PC-3 (cell line): ENCODE measurements around the gene MTHFR. TPM values are rescaled to one million over a fixed set of nuclear protein-coding genes. Genes with fewer than 3 reads are reported as not detected.
A peak's percentile ranks its signal among the peaks of the same experiment; 100 is the strongest.

Experiments used
- ATAC-seq: fragments of 200-7000 bp; cut with Tn5 transposase; 2 replicates; pipeline ENCODE4 v1.9.1; 2020; ENCODE audit warnings: mild to moderate bottlenecking, moderate library complexity
- BruUV-seq: library from RNA; stranded (reverse); fragments of 400-500 nt; replicated peaks from 2 replicates; lab custom pipeline; 2021; lab: Mats Ljungman, UMichigan
- CTCF ChIA-PET: fragments of 300-600 bp; sonication (Branson Sonifier 250); formaldehyde crosslinking; loops from one replicate; lab custom pipeline; 2022; ENCODE audit warnings: antibody characterized with exemption; lab: Charles Lee
- POLR2A ChIA-PET: fragments of 300-600 bp; sonication (Branson Sonifier 250); formaldehyde crosslinking; loops from one replicate; lab custom pipeline; 2022; ENCODE audit warnings: antibody characterized with exemption; ENCODE audit not compliant: unreplicated experiment; lab: Charles Lee
- DNase-seq: peaks from one replicate; pipeline ENCODE4 v3.0.0-alpha.2; 2015
- H2AFZ ChIP-seq: fragments of 300-600 bp; sonication (generic); 2 replicates; pipeline ENCODE4 v1.6.0; 2016; ENCODE audit warnings: antibody characterized with exemption, low read length
- H3F3A ChIP-seq: fragments of 300-600 bp; sonication (generic); one replicate; pipeline ENCODE4 v1.6.0; 2017; ENCODE audit warnings: antibody characterized with exemption, low read length, control low read depth, mild to moderate bottlenecking; ENCODE audit not compliant: unreplicated experiment
- H3K27ac ChIP-seq: fragments of 300-600 bp; sonication (generic); 2 replicates; pipeline ENCODE4 v1.5.1; 2016; ENCODE audit warnings: mild to moderate bottlenecking, low read length
- H3K27me3 ChIP-seq: fragments of 300-600 bp; sonication (generic); 2 replicates; pipeline ENCODE4 v1.6.1; 2016; ENCODE audit warnings: low read length, mixed read lengths
- H3K36me3 ChIP-seq: fragments of 300-600 bp; sonication (generic); 2 replicates; pipeline ENCODE4 v1.6.1; 2016; ENCODE audit warnings: low read depth, mixed run types, low read length, mixed read lengths
- H3K4me1 ChIP-seq: fragments of 300-600 bp; sonication (generic); 2 replicates; pipeline ENCODE4 v1.5.1; 2016; ENCODE audit warnings: low read length; ENCODE audit not compliant: insufficient read depth
- H3K4me2 ChIP-seq: fragments of 300-600 bp; sonication (generic); 2 replicates; pipeline ENCODE4 v1.6.0; 2016; ENCODE audit warnings: low read length
- H3K4me3 ChIP-seq: fragments of 300-600 bp; sonication (generic); 2 replicates; pipeline ENCODE4 v1.5.1; 2016; ENCODE audit warnings: mild to moderate bottlenecking, low read length, mixed read lengths
- H3K79me2 ChIP-seq: fragments of 300-600 bp; sonication (generic); 2 replicates; pipeline ENCODE4 v1.6.1; 2017; ENCODE audit warnings: low read length, mixed read lengths
- H3K9ac ChIP-seq: fragments of 300-600 bp; sonication (generic); 2 replicates; pipeline ENCODE4 v1.6.0; 2016; ENCODE audit warnings: mild to moderate bottlenecking, low read length
- H3K9me2 ChIP-seq: fragments of 300-600 bp; sonication (generic); replicated peaks from 2 replicates; pipeline ENCODE4 v1.6.1; 2016; ENCODE audit warnings: mixed run types, low read length, mixed read lengths
- H3K9me3 ChIP-seq: fragments of 300-600 bp; sonication (generic); 2 replicates; pipeline ENCODE4 v1.6.1; 2016; ENCODE audit warnings: low read length, mixed read lengths
- H4K20me1 ChIP-seq: fragments of 300-600 bp; sonication (generic); 2 replicates; pipeline ENCODE4 v1.6.1; 2016; ENCODE audit warnings: low read length, mixed read lengths
- EZH2 ChIP-seq: fragments of 300-600 bp; sonication (generic); IDR thresholded peaks from one replicate; pipeline ENCODE4 v1.6.1; 2017; ENCODE audit warnings: antibody characterized with exemption, mild to moderate bottlenecking, low read length; ENCODE audit not compliant: unreplicated experiment
- EZH2phosphoT487 ChIP-seq: fragments of 300-600 bp; sonication (generic); IDR thresholded peaks from 2 replicates; pipeline ENCODE4 v1.6.1; 2018; ENCODE audit warnings: mild to moderate bottlenecking, antibody characterized with exemption, low read length, borderline replicate concordance
- intact Hi-C: fragments of 100-400 bp; cut with micrococcal nuclease; formaldehyde crosslinking; loops from 2 replicates; pipeline ENCODE4 v1.9.0; 2023
- total RNA-seq: library from RNA; depleted of rRNA; stranded (reverse); fragments of >200 nt; gene quantifications from 2 replicates; pipeline ENCODE4 v1.2.3, GENCODE V29; 2014; rRNA removed
- TF ChIP-seq, protein P1 (sequence below): fragments of 300-600 bp; sonication (generic); conservative IDR thresholded peaks from 2 replicates; pipeline ENCODE4 v1.5.1; 2017; ENCODE audit warnings: antibody characterized with exemption, low read depth, mild to moderate bottlenecking, low read length

The MTHFR gene
- total RNA-seq, 1 experiment from 2014 or later, result 13.2 TPM

- Histone ChIP-seq H3K27ac (peak overlapping the region; percentile 86), H3F3A (no peaks in the 10 kb centered on the region), H3K9ac (peak overlapping the region; percentile 86), H3K27me3 (no peaks in the 10 kb centered on the region), H3K4me2 (peak overlapping the region; percentile 86), H3K9me3 (no peaks in the 10 kb centered on the region), H2AFZ (peak overlapping the region; percentile 97), H3K9me2 (no peaks in the 10 kb centered on the region), H3K4me3 (peak overlapping the region; percentile 84), H3K4me1 (peaks cover 9% of the 10 kb centered on the region), H4K20me1 (no peaks in the 10 kb centered on the region), H3K36me3 (no peaks in the 10 kb centered on the region), H3K79me2 (peaks cover 5% of the 10 kb centered on the region)
- BruUV-seq, result TSS peak; percentile 52
- no peak for TF ChIP-seq EZH2phosphoT487
- TF ChIP-seq, protein P1, sequence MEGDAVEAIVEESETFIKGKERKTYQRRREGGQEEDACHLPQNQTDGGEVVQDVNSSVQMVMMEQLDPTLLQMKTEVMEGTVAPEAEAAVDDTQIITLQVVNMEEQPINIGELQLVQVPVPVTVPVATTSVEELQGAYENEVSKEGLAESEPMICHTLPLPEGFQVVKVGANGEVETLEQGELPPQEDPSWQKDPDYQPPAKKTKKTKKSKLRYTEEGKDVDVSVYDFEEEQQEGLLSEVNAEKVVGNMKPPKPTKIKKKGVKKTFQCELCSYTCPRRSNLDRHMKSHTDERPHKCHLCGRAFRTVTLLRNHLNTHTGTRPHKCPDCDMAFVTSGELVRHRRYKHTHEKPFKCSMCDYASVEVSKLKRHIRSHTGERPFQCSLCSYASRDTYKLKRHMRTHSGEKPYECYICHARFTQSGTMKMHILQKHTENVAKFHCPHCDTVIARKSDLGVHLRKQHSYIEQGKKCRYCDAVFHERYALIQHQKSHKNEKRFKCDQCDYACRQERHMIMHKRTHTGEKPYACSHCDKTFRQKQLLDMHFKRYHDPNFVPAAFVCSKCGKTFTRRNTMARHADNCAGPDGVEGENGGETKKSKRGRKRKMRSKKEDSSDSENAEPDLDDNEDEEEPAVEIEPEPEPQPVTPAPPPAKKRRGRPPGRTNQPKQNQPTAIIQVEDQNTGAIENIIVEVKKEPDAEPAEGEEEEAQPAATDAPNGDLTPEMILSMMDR, result no peak
- TF ChIP-seq EZH2, result no peak
- intact Hi-C loops, result loop anchor here (5.0 kb wide), 1 partner anchor 70 kb away; the partner anchor contains the start of genes CLCN6 and MTHFR
- POLR2A ChIA-PET, result interaction anchor here (0.5 to 0.6 kb wide), 2 partner anchors 171 to 620 kb away, joined by 3 to 5 read pairs; no protein-coding TSS in a partner anchor
- DNase-seq (peak; percentile 75), ATAC-seq (peak; percentile 21)
- CTCF ChIA-PET, result interaction anchor here (0.6 kb wide), 1 partner anchor 1214 kb away, joined by 3 read pairs; no protein-coding TSS in a partner anchor
These were observed 68.8 kb downstream of the MTHFR start for GRCh38 chr1:11736746-11737639.

DNA sequence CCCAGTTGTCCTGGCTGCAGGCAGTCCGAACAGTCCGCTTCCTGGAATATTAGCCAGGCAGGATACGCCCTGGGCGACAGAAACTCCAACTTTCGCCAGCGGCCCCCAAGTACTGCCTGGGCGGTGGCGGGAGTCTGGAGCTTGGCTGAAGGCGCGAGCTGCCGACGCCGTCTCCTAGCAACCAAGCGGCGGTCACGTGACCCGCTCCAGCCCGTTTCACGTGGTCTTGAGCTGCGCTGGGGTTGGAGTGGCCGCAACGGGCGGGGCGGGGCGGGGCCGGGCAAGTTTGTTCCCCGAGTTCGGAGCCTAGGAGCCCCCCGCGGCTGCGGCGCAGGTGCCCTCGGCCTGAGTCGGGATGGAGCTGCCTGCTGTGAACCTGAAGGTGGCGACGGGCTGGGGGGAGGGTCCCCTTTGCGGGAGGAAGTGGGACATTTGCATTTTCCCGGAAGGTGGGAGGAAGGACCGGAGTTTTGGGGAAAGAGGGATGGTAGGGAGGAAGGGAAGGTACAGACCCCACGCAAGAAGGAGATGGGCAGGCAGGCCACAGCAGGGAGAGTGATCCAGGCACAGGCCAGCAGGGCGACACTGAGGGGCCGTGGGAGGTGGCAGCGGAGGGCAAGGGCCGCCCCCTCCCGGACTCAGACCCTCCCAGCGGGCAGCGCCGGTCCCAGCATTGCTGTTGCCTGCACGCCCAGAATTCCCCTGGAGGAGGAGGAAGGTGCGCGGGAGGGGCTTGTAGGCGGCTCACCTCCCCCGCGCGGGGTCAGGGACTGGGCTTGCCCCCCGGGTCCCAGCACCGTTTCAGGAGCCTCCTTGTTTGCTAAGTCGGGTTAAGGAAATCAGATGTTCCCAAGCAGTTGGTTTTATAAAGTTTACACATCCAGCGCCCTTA lies 69.7 kb downstream of the MTHFR start, which contains the start of gene AGTRAP:
TSS of gene AGTRAP (plus strand) at position 283 of the 892 bp plus-strand sequence. CDS start at position 356, 73 bp downstream.
- no peaks in the 10 kb centered on the region for H3K36me3 ChIP-seq
- H4K20me1 ChIP-seq, result no peaks in the 10 kb centered on the region
- POLR2A ChIA-PET, result interaction anchor here (0.5 kb wide), 1 partner anchor 172 kb away, joined by 3 read pairs; no protein-coding TSS in a partner anchor
- no peaks in the 10 kb centered on the region for H3F3A ChIP-seq
- ATAC-seq (peak; percentile 77), DNase-seq (peak; percentile 86)
- TF ChIP-seq, protein P1, result no peak
- TF ChIP-seq EZH2phosphoT487 (no peak), EZH2 (no peak)
- no peaks in the 10 kb centered on the region for H3K9me2 ChIP-seq
- H3K9ac ChIP-seq, result peak within 1 kb of the TSS; percentile 86
- no TSS peak for BruUV-seq
- intact Hi-C loops, result loop anchor here (5.0 kb wide), 1 partner anchor 71 kb away; the partner anchor contains the start of genes CLCN6 and MTHFR
- peak within 1 kb of the TSS; percentile 97 for H2AFZ ChIP-seq
- H3K27ac ChIP-seq, result peak within 1 kb of the TSS; percentile 86
- peak within 1 kb of the TSS; percentile 86 for H3K4me2 ChIP-seq
- H3K4me3 ChIP-seq, result peak within 1 kb of the TSS; percentile 84
- no peaks in the 10 kb centered on the region for H3K27me3 ChIP-seq
- H3K4me1 ChIP-seq, result peaks cover 9% of the 10 kb centered on the region
- CTCF ChIA-PET, result interaction anchor here (0.6 kb wide), 1 partner anchor 234 kb away, joined by 4 read pairs; no protein-coding TSS in a partner anchor
- peaks cover 5% of the 10 kb centered on the region for H3K79me2 ChIP-seq
- no peaks in the 10 kb centered on the region for H3K9me3 ChIP-seq

Other genes starting within 250 kb of the MTHFR start
- 13.4 and 15.3 TPM in 2 replicates for gene FBXO2, start 151.5 kb downstream of the MTHFR start, total RNA-seq
- 19.2 and 23.5 TPM in 2 replicates for gene FBXO44, start 151.1 kb downstream of the MTHFR start, total RNA-seq
- 23.5 and 24.6 TPM in 2 replicates for gene FBXO6, start 141.8 kb downstream of the MTHFR start, total RNA-seq
- gene MAD2L2, start 124.8 kb downstream of the MTHFR start, total RNA-seq, result 127 and 139 TPM in 2 replicates
- 0.07 TPM in 1 of 2 replicates, not detected in the other for gene DRAXIN, start 114.3 kb downstream of the MTHFR start, total RNA-seq
- 73.5 and 76.7 TPM in 2 replicates for gene AGTRAP, start 69.8 kb downstream of the MTHFR start, total RNA-seq
- not detected in 2 replicates for gene C1orf167, start 43.8 kb downstream of the MTHFR start, total RNA-seq
- gene CLCN6, start 227 bp upstream of the MTHFR start, total RNA-seq, result 6.1 and 12.9 TPM in 2 replicates
- not detected in 2 replicates for gene NPPA, start 41.8 kb upstream of the MTHFR start, total RNA-seq
- not detected in 2 replicates for gene NPPB, start 53.0 kb upstream of the MTHFR start, total RNA-seq
- 78.1 and 89.2 TPM in 2 replicates for gene KIAA2013, start 120.5 kb upstream of the MTHFR start, total RNA-seq
- gene PLOD1, start 128.8 kb upstream of the MTHFR start, total RNA-seq, result 179 and 216 TPM in 2 replicates
- gene MFN2, start 174.5 kb upstream of the MTHFR start, total RNA-seq, result 97.8 and 101 TPM in 2 replicates
- 53.5 and 74.9 TPM in 2 replicates for gene MIIP, start 213.5 kb upstream of the MTHFR start, total RNA-seq